GM18526 (cell line): ENCODE data around the gene DACT3.
A peak's percentile ranks its signal among the peaks of the same experiment; 100 is the strongest.

Experiments
- POLR2A ChIP-seq: IDR thresholded peaks from 3 replicates; pipeline ENCODE4 v1.6.1; 2011; ENCODE audit not compliant: insufficient read length; ENCODE audit errors: extremely low read depth

DACT3 gene

GRCh38 chr19:46626446-46626845, 34.5 kb downstream of the DACT3 start:
- TF ChIP-seq POLR2A, result no peak

GRCh38 chr19:46625731-46626130, 35.3 kb downstream of the DACT3 start:
- TF ChIP-seq POLR2A, result no peak

GRCh38 chr19:46624958-46625661, 35.9 kb downstream of the DACT3 start, which contains the start of gene PTGIR:
Gene PTGIR, minus strand, starts transcription at chr19:46625089. Its CDS starts 864 bp downstream, at chr19:46624225.
- peak; percentile 38 for TF ChIP-seq POLR2A

GRCh38 chr19:46623915-46624502, 37.0 kb downstream of the DACT3 start:
- TF ChIP-seq POLR2A, result no peak

GRCh38 chr19:46622118-46622446, 38.9 kb downstream of the DACT3 start:
- no peak for TF ChIP-seq POLR2A

GRCh38 chr19:46621191-46622117, 39.5 kb downstream of the DACT3 start:
- no peak for TF ChIP-seq POLR2A

GRCh38 chr19:46620716-46621115, 40.3 kb downstream of the DACT3 start:
- TF ChIP-seq POLR2A, result no peak

GRCh38 chr19:46620267-46620666, 40.7 kb downstream of the DACT3 start:
- TF ChIP-seq POLR2A, result no peak

- TF ChIP-seq POLR2A, result no peak
These were observed 42.2 kb downstream of the DACT3 start for GRCh38 chr19:46618670-46619231.

- TF ChIP-seq POLR2A, result no peak
These were observed 43.4 kb downstream of the DACT3 start for GRCh38 chr19:46617601-46618000.

- no peak for TF ChIP-seq POLR2A
These were observed 44.2 kb downstream of the DACT3 start for GRCh38 chr19:46616631-46617322.

GRCh38 chr19:46615966-46616365, 45.0 kb downstream of the DACT3 start:
- no peak for TF ChIP-seq POLR2A

GRCh38 chr19:46614114-46614722, 46.8 kb downstream of the DACT3 start:
- TF ChIP-seq POLR2A, result no peak

- TF ChIP-seq POLR2A, result no peak
These were observed 47.5 kb downstream of the DACT3 start for GRCh38 chr19:46613525-46613924.
